Loucy (cell line): ENCODE data around the gene FKBP8.
"Not testable (repeated sequence)": the region's sequence is repeated elsewhere in the genome, so short reads cannot be mapped to it uniquely, and the experiment has no call there.

Experiments
- H2AFZ ChIP-seq: fragments of 200-600 bp; sonication (generic); 2 replicates; pipeline ENCODE4 v1.6.0; 2016; ENCODE audit warnings: antibody characterized with exemption, mild to moderate bottlenecking, low read length, moderate library complexity
- H3F3A ChIP-seq: fragments of 200-600 bp; 2 replicates; pipeline ENCODE4 v1.6.0; 2016; ENCODE audit warnings: antibody characterized with exemption, low read depth, mild to moderate bottlenecking
- H3K27me3 ChIP-seq: fragments of 200-600 bp; sonication (generic); 2 replicates; pipeline ENCODE4 v1.6.1; 2014; ENCODE audit warnings: low read length, mild to moderate bottlenecking; ENCODE audit not compliant: insufficient read depth, poor library complexity, severe bottlenecking
- H3K36me3 ChIP-seq: fragments of 200-600 bp; sonication (generic); 2 replicates; pipeline ENCODE4 v1.6.1; 2016; ENCODE audit warnings: low read length; ENCODE audit not compliant: insufficient read depth
- H3K4me1 ChIP-seq: fragments of 200-600 bp; sonication (generic); 2 replicates; pipeline ENCODE4 v1.5.1; 2014; ENCODE audit warnings: low read length, mild to moderate bottlenecking; ENCODE audit not compliant: insufficient read depth, poor library complexity, severe bottlenecking
- H3K4me2 ChIP-seq: fragments of 200-600 bp; sonication (generic); 2 replicates; pipeline ENCODE4 v1.6.0; 2014; ENCODE audit warnings: antibody characterized with exemption, low read length, low read depth, mild to moderate bottlenecking; ENCODE audit not compliant: poor library complexity, severe bottlenecking
- H3K4me3 ChIP-seq: fragments of 200-600 bp; sonication (generic); 2 replicates; pipeline ENCODE4 v1.5.1; 2014; ENCODE audit warnings: low read length, mild to moderate bottlenecking, mixed read lengths; ENCODE audit not compliant: poor library complexity, severe bottlenecking
- H3K79me2 ChIP-seq: fragments of 200-600 bp; sonication (generic); 2 replicates; pipeline ENCODE4 v1.6.1; 2014; ENCODE audit warnings: low read length; ENCODE audit not compliant: insufficient read depth
- H3K9ac ChIP-seq: fragments of 200-600 bp; sonication (generic); 2 replicates; pipeline ENCODE4 v1.6.0; 2014; ENCODE audit warnings: mild to moderate bottlenecking, low read depth, low read length, moderate library complexity; ENCODE audit not compliant: poor library complexity, severe bottlenecking
- H3K9me2 ChIP-seq: fragments of 200-600 bp; sonication (generic); replicated peaks from 2 replicates; pipeline ENCODE4 v1.6.1; 2016; ENCODE audit warnings: low read depth, low read length, mixed read lengths
- H3K9me3 ChIP-seq: fragments of 200-600 bp; sonication (generic); 2 replicates; pipeline ENCODE4 v1.6.1; 2014; ENCODE audit warnings: mild to moderate bottlenecking, antibody characterized with exemption, low read length, low read depth; ENCODE audit not compliant: insufficient read depth
- H4K20me1 ChIP-seq: fragments of 200-600 bp; sonication (generic); 2 replicates; pipeline ENCODE4 v1.6.0; 2014; ENCODE audit warnings: antibody characterized with exemption, low read length, mild to moderate bottlenecking; ENCODE audit not compliant: insufficient read depth, poor library complexity, severe bottlenecking
- EZH2phosphoT487 ChIP-seq: fragments of 200-600 bp; IDR thresholded peaks from 2 replicates; pipeline ENCODE4 v1.6.1; 2018; ENCODE audit warnings: antibody characterized with exemption, mild to moderate bottlenecking, moderate library complexity, borderline replicate concordance
- TF ChIP-seq, protein P1 (sequence below): fragments of 200-600 bp; sonication (generic); conservative IDR thresholded peaks from 2 replicates; pipeline ENCODE4 v1.5.1; 2014; ENCODE audit warnings: mild to moderate bottlenecking, antibody characterized with exemption, low read length

Gene FKBP8

DNA sequence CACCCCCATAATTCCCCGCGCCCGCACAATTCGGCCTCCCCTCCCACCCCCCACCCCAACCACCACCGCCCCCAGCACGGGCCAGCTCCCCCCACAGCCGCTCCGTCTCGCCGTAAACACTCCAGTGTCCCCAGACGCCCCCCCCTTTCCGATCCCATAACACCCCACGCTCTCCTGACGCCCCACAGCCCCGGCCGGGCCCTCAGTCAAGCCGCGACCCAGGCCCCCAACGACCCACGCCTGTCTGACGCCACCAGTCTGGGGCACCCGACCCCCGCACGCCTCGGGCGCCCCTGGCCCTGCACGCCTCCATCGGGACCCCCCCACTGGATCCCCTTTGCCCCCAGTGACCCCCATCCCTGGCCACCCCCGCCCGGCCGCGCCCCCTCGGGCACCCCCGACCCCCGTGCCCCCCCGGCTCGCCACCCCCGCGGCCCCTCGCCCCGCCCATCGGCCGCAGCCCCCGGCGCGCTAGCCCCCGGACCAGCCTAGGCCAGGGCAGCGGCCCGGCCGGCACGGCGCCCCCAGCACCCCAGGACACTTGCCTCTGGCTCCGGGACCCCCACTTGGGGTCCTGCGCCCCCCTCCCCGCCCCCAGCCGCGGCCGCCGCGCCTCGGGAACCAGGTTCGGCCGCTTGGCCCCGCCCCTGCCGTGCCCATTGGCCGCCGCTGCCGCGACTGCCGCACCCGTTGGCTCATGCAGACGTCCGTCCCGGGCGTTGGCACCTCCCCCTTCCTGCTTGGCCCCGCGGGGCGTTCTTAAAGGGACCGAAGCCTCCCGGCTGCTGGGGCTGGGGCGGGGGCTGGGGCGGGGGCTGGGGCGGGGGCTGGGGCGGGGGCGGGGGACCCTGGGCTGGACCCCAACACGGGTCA is at the start of gene FKBP8:
Gene FKBP8 (minus strand): TSS at position 633 of the 873 bp plus-strand sequence. CDS start 1,603 bp downstream, outside the sequence.
- H3K9me2 ChIP-seq: no peaks in the 10 kb centered on the region
- peak within 1 kb of the TSS; percentile 87 for H3K9ac ChIP-seq
- H2AFZ ChIP-seq: peak within 1 kb of the TSS; percentile 88

DNA sequence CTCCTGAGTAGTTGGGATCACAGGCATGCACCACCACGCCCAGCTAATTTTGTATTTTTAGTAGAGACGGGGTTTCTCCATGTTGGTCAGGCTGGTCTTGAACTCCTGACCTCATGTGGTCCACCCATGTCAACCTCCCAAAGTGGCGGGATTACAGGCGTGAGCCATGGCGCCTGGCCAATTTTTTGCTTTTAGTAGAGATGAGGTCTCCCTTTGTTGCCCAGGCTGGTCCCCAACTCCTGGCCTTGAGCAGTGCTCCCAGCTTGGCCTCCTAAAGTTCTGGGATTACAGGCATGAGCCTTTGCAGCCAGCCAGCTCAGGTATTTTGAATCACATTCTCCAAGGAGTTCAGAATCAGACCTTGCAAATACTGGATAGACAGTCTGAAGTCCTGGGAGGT is 49.4 kb upstream of the FKBP8 start:
- H3K9me2 ChIP-seq, H2AFZ ChIP-seq, H3K36me3 ChIP-seq, H3K4me2 ChIP-seq, H3K9me3 ChIP-seq, H3F3A ChIP-seq, H3K27me3 ChIP-seq, H3K4me3 ChIP-seq, H3K79me2 ChIP-seq, H3K9ac ChIP-seq, H4K20me1 ChIP-seq: not testable (repeated sequence)
- H3K4me1 ChIP-seq: peaks cover 17% of the 10 kb centered on the region

More for the DNA sequence above, at the start of gene FKBP8:
- peaks cover 20% of the 10 kb centered on the region for H3K4me1 ChIP-seq
- H3F3A ChIP-seq: no peaks in the 10 kb centered on the region
- peaks cover 10% of the 10 kb centered on the region for H4K20me1 ChIP-seq
- H3K79me2 ChIP-seq: peaks cover 19% of the 10 kb centered on the region
- H3K27me3 ChIP-seq: no peaks in the 10 kb centered on the region
- no peaks in the 10 kb centered on the region for H3K9me3 ChIP-seq
- TF ChIP-seq, protein P1, sequence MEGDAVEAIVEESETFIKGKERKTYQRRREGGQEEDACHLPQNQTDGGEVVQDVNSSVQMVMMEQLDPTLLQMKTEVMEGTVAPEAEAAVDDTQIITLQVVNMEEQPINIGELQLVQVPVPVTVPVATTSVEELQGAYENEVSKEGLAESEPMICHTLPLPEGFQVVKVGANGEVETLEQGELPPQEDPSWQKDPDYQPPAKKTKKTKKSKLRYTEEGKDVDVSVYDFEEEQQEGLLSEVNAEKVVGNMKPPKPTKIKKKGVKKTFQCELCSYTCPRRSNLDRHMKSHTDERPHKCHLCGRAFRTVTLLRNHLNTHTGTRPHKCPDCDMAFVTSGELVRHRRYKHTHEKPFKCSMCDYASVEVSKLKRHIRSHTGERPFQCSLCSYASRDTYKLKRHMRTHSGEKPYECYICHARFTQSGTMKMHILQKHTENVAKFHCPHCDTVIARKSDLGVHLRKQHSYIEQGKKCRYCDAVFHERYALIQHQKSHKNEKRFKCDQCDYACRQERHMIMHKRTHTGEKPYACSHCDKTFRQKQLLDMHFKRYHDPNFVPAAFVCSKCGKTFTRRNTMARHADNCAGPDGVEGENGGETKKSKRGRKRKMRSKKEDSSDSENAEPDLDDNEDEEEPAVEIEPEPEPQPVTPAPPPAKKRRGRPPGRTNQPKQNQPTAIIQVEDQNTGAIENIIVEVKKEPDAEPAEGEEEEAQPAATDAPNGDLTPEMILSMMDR: no peak
- no peak for TF ChIP-seq EZH2phosphoT487
- H3K4me3 ChIP-seq: peak within 1 kb of the TSS; percentile 97
- H3K4me2 ChIP-seq: peak within 1 kb of the TSS; percentile 100
- H3K36me3 ChIP-seq: peaks cover 4% of the 10 kb centered on the region; the same call in 1 of the 2 replicates

DNA sequence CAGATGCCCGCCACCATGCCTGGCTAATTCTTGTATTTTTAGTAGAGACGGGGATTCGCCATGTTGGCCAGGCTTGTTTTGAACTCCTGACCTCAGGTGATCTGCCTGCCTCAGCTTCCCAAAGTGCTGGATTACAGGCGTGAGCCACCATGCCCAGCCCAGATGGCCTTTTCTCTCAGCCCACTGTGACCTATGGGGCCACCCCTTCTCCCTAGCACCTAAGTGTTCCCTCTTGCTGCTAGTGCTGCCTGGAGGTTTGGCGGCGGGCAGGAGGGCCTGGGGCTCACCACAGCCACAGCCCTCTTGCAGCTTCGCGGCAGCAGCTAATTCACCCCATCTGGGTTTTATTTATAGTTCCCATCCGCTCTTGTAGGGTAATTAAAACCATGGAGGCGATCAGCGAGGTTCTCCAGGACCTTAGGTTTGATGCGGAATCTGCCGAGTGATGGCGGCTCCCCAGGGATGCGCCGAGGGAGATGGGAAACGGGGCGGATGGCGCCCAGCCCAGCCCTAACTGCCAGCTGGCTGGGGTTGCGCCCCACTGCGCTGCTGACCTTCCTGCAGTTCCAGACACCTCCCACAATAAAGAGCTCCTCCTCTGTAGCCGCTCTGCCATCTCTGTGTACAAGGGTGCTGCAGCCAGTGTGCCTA is 48.5 kb upstream of the FKBP8 start:
- Histone ChIP-seq H3K79me2 (peaks cover 7% of the 10 kb centered on the region), H2AFZ (no peak overlapping the region), H4K20me1 (peaks cover 4% of the 10 kb centered on the region), H3K4me1 (peaks cover 19% of the 10 kb centered on the region), H3K27me3 (no peaks in the 10 kb centered on the region), H3K4me2 (no peak overlapping the region), H3K4me3 (no peak overlapping the region), H3K9me2 (no peaks in the 10 kb centered on the region), H3K36me3 (no peaks in the 10 kb centered on the region), H3F3A (no peaks in the 10 kb centered on the region), H3K9ac (no peak overlapping the region), H3K9me3 (no peaks in the 10 kb centered on the region)
- TF ChIP-seq, protein P1: no peak
- TF ChIP-seq EZH2phosphoT487: no peak
